Keratinocyte (primary cell): Measurements from ENCODE around the gene KCTD2. TPM values are rescaled to one million over a fixed set of nuclear protein-coding genes. Genes with fewer than 3 reads are reported as not detected.

ENCODE experiments used
- DNase-seq: peaks from one replicate; pipeline ENCODE4 v3.0.0-alpha.2; 2011; ENCODE audit warnings: low read depth, missing footprints, low spot score
- FAIRE-seq: peaks from 2 replicates; lab custom pipeline; 2011; peaks lifted over from hg19 to GRCh38; lab: Jason Lieb, UNC
- H2AFZ ChIP-seq: 2 replicates; pipeline ENCODE4 v1.6.0; 2012; ENCODE audit warnings: low read length, control low read depth, inconsistent platforms; ENCODE audit not compliant: control insufficient read depth
- H3K27ac ChIP-seq: 2 replicates; pipeline ENCODE4 v1.5.1; 2011; ENCODE audit warnings: low read length; ENCODE audit not compliant: control insufficient read depth, insufficient read depth
- H3K27me3 ChIP-seq: 3 replicates; pipeline ENCODE4 v1.6.0; 2011; ENCODE audit warnings: low read length; ENCODE audit not compliant: control insufficient read depth, insufficient read depth; ENCODE audit errors: extremely low read depth
- H3K36me3 ChIP-seq, 2 experiments: 2 replicates in 1 of 2; 3 replicates in 1 of 2; pipeline ENCODE4 v1.5.1; 2011; ENCODE audit warnings: low read length in 2 of 2, mild to moderate bottlenecking in 1 of 2; ENCODE audit not compliant: control insufficient read depth in 2 of 2, insufficient read depth in 2 of 2; ENCODE audit errors: extremely low read depth in 1 of 2
- H3K4me1 ChIP-seq: 3 replicates; pipeline ENCODE4 v1.5.1; 2011; ENCODE audit warnings: low read length; ENCODE audit not compliant: control insufficient read depth, insufficient read depth; ENCODE audit errors: extremely low read depth
- H3K4me2 ChIP-seq: 3 replicates; pipeline ENCODE4 v1.6.0; 2011; ENCODE audit warnings: low read depth, low read length; ENCODE audit not compliant: control insufficient read depth, insufficient read depth; ENCODE audit errors: extremely low read depth
- H3K4me3 ChIP-seq, 3 experiments: fragments of 200-600 bp in 1 of 3; sonication (generic) in 1 of 3; 2 replicates in 2 of 3; 3 replicates in 1 of 3; pipeline ENCODE4 v1.5.1; 2011 to 2016; ENCODE audit warnings: low read length in 3 of 3, mild to moderate bottlenecking in 3 of 3, control low read depth in 2 of 3, inconsistent platforms in 1 of 3, low read depth in 1 of 3, mixed read lengths in 1 of 3, mixed run types in 1 of 3, moderate library complexity in 1 of 3; ENCODE audit not compliant: control insufficient read depth in 2 of 3, insufficient read depth in 2 of 3; ENCODE audit errors: extremely low read depth in 1 of 3
- H3K79me2 ChIP-seq: 2 replicates; pipeline ENCODE4 v1.6.0; 2012; ENCODE audit warnings: low read length; ENCODE audit not compliant: control insufficient read depth, insufficient read depth
- H3K9ac ChIP-seq: 3 replicates; pipeline ENCODE4 v1.6.0; 2011; ENCODE audit warnings: low read length; ENCODE audit not compliant: control insufficient read depth, insufficient read depth; ENCODE audit errors: extremely low read depth
- H3K9me1 ChIP-seq: 3 replicates; pipeline ENCODE4 v1.6.0; 2011; ENCODE audit warnings: low read length; ENCODE audit not compliant: control insufficient read depth, insufficient read depth; ENCODE audit errors: extremely low read depth
- H3K9me3 ChIP-seq: 2 replicates; pipeline ENCODE4 v1.5.1; 2012; ENCODE audit warnings: low read depth, low read length; ENCODE audit not compliant: control insufficient read depth
- H4K20me1 ChIP-seq: 3 replicates; pipeline ENCODE4 v1.6.0; 2011; ENCODE audit warnings: low read length; ENCODE audit not compliant: control insufficient read depth, insufficient read depth; ENCODE audit errors: extremely low read depth
- EZH2 ChIP-seq: IDR thresholded peaks from one replicate; pipeline ENCODE4 v1.6.1; 2012; ENCODE audit warnings: inconsistent platforms, mild to moderate bottlenecking, low read length, moderate library complexity
- dilution Hi-C: fragments of 300-500 bp; cut with MboI; formaldehyde crosslinking; loops from one replicate; pipeline ENCODE4 v1.7.0; 2020; ENCODE audit warnings: low sequenced_read_pairs; ENCODE audit not compliant: extremely low pct_ligation_motif_present
- polyA plus RNA-seq, 5 experiments: library from polyadenylated mRNA; depleted of rRNA in 3 of 5; stranded (reverse) in 3 of 5; stranded (forward) in 1 of 5; unstranded in 1 of 5; fragments of >200 nt; gene quantifications; 1 replicate in 1 of 5; 2 replicates in 3 of 5; 3 replicates in 1 of 5; pipeline versions ENCODE4 v1.2.1 to v1.2.3, GENCODE V29; 2011 to 2012; ENCODE audit warnings: missing spikeins in 2 of 5, low read depth in 1 of 5, low replicate concordance in 1 of 5
- TF ChIP-seq, protein P1 (sequence below), 3 experiments: IDR thresholded peaks in 1 of 3; conservative IDR thresholded peaks in 1 of 3; optimal IDR thresholded peaks in 1 of 3; 2 replicates in 2 of 3; 3 replicates in 1 of 3; pipeline versions ENCODE3 to v1.5.1; 2011; ENCODE audit warnings: low read length in 3 of 3, mild to moderate bottlenecking in 3 of 3, moderate library complexity in 2 of 3, control low read depth in 1 of 3, inconsistent platforms in 1 of 3; ENCODE audit not compliant: insufficient read depth in 2 of 3; ENCODE audit errors: extremely low read depth in 1 of 3

The KCTD2 gene
- polyA plus RNA-seq, 1 donor (not counting 4 experiments of a cell fraction or from before 2014, with no cell fraction given), result 20.7 TPM

DNA sequence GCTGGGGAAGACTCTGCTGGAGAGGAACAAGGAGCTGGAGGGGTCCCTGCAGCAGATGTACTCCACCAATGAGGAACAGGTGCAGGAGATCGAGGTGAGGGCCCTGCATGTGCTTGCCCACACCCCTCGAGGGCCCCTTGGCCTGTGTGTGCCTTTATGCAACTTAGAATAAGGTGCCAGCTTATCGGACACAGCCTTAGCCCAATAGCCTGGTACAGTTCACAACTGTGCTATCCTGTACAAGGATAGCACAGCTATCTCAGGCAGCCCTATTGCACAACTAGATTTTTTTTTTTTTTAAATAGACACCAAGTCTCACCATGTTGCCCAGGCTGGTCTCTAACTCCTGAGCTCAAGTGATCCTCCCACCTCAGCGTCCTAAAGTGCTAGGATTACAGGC lies 47.5 kb upstream of the KCTD2 start:
- Histone ChIP-seq H3K36me3 (peaks cover 4 to 30% of the 10 kb centered on the region in 2 experiments), H2AFZ (no peak overlapping the region), H3K79me2 (no peaks in the 10 kb centered on the region), H3K4me2 (no peak overlapping the region), H3K4me1 (peaks cover 1% of the 10 kb centered on the region), H3K4me3 (no peak overlapping the region), H4K20me1 (no peaks in the 10 kb centered on the region), H3K27me3 (no peaks in the 10 kb centered on the region), H3K9me1 (no peaks in the 10 kb centered on the region), H3K9ac (no peak overlapping the region), H3K27ac (no peak overlapping the region), H3K9me3 (no peaks in the 10 kb centered on the region)
- dilution Hi-C loops, result no loop called here
- no peak for TF ChIP-seq EZH2
- TF ChIP-seq, protein P1, sequence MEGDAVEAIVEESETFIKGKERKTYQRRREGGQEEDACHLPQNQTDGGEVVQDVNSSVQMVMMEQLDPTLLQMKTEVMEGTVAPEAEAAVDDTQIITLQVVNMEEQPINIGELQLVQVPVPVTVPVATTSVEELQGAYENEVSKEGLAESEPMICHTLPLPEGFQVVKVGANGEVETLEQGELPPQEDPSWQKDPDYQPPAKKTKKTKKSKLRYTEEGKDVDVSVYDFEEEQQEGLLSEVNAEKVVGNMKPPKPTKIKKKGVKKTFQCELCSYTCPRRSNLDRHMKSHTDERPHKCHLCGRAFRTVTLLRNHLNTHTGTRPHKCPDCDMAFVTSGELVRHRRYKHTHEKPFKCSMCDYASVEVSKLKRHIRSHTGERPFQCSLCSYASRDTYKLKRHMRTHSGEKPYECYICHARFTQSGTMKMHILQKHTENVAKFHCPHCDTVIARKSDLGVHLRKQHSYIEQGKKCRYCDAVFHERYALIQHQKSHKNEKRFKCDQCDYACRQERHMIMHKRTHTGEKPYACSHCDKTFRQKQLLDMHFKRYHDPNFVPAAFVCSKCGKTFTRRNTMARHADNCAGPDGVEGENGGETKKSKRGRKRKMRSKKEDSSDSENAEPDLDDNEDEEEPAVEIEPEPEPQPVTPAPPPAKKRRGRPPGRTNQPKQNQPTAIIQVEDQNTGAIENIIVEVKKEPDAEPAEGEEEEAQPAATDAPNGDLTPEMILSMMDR (optimal IDR thresholded peaks at IDR 0.05 in 1 of 3, IDR thresholded peaks at IDR 0.05 in 1 of 3, conservative IDR thresholded peaks at IDR 0.05 in 1 of 3; ENCODE audit: extremely low read depth in 1 of 3, insufficient read depth in 2 of 3, low read length in 3 of 3), result no peak
- DNase-seq (no peak), FAIRE-seq (no peak)

DNA sequence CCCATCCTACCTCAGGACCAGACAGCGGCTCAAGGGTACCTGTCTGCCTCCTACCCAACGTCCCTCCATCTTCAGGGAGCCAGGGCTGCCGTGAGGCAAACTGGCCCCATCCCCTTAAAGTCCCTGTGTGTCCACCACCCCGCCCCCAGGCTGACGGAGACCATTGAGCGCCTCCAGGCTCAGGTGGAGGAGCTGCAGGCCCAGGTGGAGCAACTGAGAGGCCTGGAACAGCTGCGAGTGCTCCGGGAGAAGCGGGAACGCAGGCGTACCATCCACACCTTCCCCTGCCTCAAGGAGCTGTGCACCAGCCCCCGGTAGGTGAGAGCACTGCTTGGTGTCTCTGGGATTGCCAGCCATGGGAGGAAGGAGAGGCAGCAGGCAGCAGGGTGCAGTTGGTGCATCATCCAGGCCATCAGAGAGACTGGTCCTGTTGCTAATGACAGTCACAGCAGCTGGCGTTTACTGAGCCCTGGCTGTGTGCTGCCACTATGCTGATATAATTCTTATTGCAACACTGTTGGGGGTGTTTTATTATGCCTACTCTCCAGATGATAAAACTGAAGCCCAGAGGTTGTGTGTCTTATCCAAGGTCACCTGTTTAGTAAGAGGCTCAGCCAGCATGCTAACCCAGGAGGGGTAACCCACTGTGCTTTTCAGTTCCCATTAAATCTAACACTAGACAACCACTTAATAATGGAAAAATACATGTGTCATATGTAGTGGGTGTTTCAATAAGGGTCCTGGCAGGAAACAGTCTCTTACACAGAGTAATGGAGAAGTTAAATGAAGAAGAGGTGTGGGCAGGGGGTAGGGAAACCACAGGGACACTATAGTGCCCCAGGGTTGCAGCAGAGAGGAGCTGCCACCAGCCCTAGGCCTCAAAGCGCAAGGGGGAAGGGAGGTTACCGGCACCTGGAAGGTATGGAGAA lies 44.8 kb upstream of the KCTD2 start:
- H3K4me3 ChIP-seq, result no peak overlapping the region
- FAIRE-seq, result no peak
- no peak overlapping the region for H3K27ac ChIP-seq
- no peaks in the 10 kb centered on the region for H3K27me3 ChIP-seq
- no peak overlapping the region for H2AFZ ChIP-seq
- H3K9me1 ChIP-seq, result no peaks in the 10 kb centered on the region
- H3K9me3 ChIP-seq, result no peaks in the 10 kb centered on the region
- no peaks in the 10 kb centered on the region for H3K79me2 ChIP-seq
- H3K36me3 ChIP-seq, result peaks cover 4 to 36% of the 10 kb centered on the region in 2 experiments
- no peak overlapping the region for H3K4me2 ChIP-seq
- DNase-seq, result no peak
- no peaks in the 10 kb centered on the region for H4K20me1 ChIP-seq
- H3K4me1 ChIP-seq, result no peaks in the 10 kb centered on the region
- no peak for TF ChIP-seq EZH2
- TF ChIP-seq, protein P1 (optimal IDR thresholded peaks at IDR 0.05 in 1 of 3, IDR thresholded peaks at IDR 0.05 in 1 of 3, conservative IDR thresholded peaks at IDR 0.05 in 1 of 3; ENCODE audit: extremely low read depth in 1 of 3, insufficient read depth in 2 of 3, low read length in 3 of 3), result no peak
- no peak overlapping the region for H3K9ac ChIP-seq
- dilution Hi-C loops, result no loop called here
